B cell (primary cell): ENCODE results near the gene KAT2A. TPM values are rescaled to one million over a fixed set of nuclear protein-coding genes. Genes with fewer than 3 reads are reported as not detected.

ENCODE experiments used
- ATAC-seq: fragments of 200-7000 bp; cut with Tn5 transposase; one replicate; pipeline ENCODE4 v1.10.0; 2021; ENCODE audit warnings: low read depth, mild to moderate bottlenecking, moderate number of reproducible peaks, moderate library complexity
- CTCF ChIA-PET: fragments of 350-600 bp; sonication (Branson Sonifier 250); formaldehyde crosslinking; loops from one replicate; lab custom pipeline; 2021; ENCODE audit warnings: antibody characterized with exemption, inconsistent platforms; lab: Charles Lee
- POLR2A ChIA-PET: fragments of 350-600 bp; sonication (Branson Sonifier 250); formaldehyde crosslinking; loops from one replicate; lab custom pipeline; 2021; ENCODE audit warnings: antibody characterized with exemption; lab: Charles Lee
- DNase-seq: peaks from one replicate; pipeline ENCODE4 v3.0.0; 2013
- H2AFZ ChIP-seq: 2 replicates; pipeline ENCODE4 v1.6.1; 2012; ENCODE audit warnings: mild to moderate bottlenecking, low read depth, low read length; ENCODE audit not compliant: insufficient read depth, poor library complexity, severe bottlenecking
- H3K27ac ChIP-seq, 2 donors: 1 replicate in 1 of 2; 2 replicates in 1 of 2; pipeline ENCODE4 v1.5.1; 2012 to 2013; ENCODE audit warnings: low read length in 2 of 2, mild to moderate bottlenecking in 2 of 2, moderate library complexity in 1 of 2
- H3K27me3 ChIP-seq, 4 experiments: fragments of 200-600 bp in 1 of 4; sonication (generic) in 1 of 4; replicated peaks in 1 of 4; 1 replicate in 2 of 4; 2 replicates in 2 of 4; pipeline versions ENCODE4 v1.6.1 to v1.7.0; 2013 to 2016; ENCODE audit warnings: low read length in 3 of 4, mild to moderate bottlenecking in 2 of 4, mixed read lengths in 1 of 4, moderate library complexity in 1 of 4; ENCODE audit not compliant: insufficient read depth in 4 of 4, control insufficient read depth in 3 of 4; ENCODE audit errors: control extremely low read depth in 1 of 4
- H3K36me3 ChIP-seq, 2 experiments: replicated peaks in 1 of 2; 1 replicate in 1 of 2; 2 replicates in 1 of 2; pipeline versions ENCODE4 v1.6.1 to v1.7.1; 2013; ENCODE audit warnings: low read length in 1 of 2; ENCODE audit not compliant: insufficient read depth in 2 of 2, control insufficient read depth in 1 of 2; ENCODE audit errors: control extremely low read depth in 1 of 2, extremely low read depth in 1 of 2
- H3K4me1 ChIP-seq, 2 donors: fragments of 200-600 bp in 1 of 2; sonication (generic) in 1 of 2; 1 replicate in 1 of 2; 2 replicates in 1 of 2; pipeline versions ENCODE4 v1.5.1 to v1.6.1; 2013 to 2017; ENCODE audit warnings: low read length in 2 of 2; ENCODE audit not compliant: control insufficient read depth in 2 of 2, insufficient read depth in 2 of 2
- H3K4me2 ChIP-seq: replicated peaks from 2 replicates; pipeline ENCODE3; 2012; ENCODE audit warnings: mild to moderate bottlenecking, low read depth, low read length; ENCODE audit not compliant: poor library complexity, severe bottlenecking
- H3K4me3 ChIP-seq, 5 experiments: fragments of 200-600 bp in 1 of 5; sonication (generic) in 1 of 5; 1 replicate in 3 of 5; 2 replicates in 2 of 5; pipeline versions ENCODE4 v1.5.1 to v1.7.0; 2011 to 2016; ENCODE audit warnings: low read length in 4 of 5, mild to moderate bottlenecking in 4 of 5, low read depth in 2 of 5, control low read depth in 1 of 5, moderate library complexity in 1 of 5; ENCODE audit not compliant: insufficient read depth in 1 of 5; ENCODE audit errors: control extremely low read depth in 1 of 5, extremely low read depth in 1 of 5
- H3K79me2 ChIP-seq: fragments of 200-600 bp; sonication (generic); one replicate; pipeline ENCODE4 v1.6.0; 2016; ENCODE audit warnings: low read length; ENCODE audit not compliant: control insufficient read depth, insufficient read depth
- H3K9ac ChIP-seq: fragments of 200-600 bp; sonication (generic); 2 replicates; pipeline ENCODE4 v1.6.1; 2017; ENCODE audit warnings: mild to moderate bottlenecking, low read length, moderate library complexity
- H3K9me3 ChIP-seq, 3 donors: one replicate each; pipeline versions ENCODE4 v1.6.1 to v1.7.1; 2013; ENCODE audit warnings: low read length in 2 of 3; ENCODE audit not compliant: control insufficient read depth in 2 of 3, insufficient read depth in 1 of 3; ENCODE audit errors: control extremely low read depth in 1 of 3
- H4K20me1 ChIP-seq: 2 replicates; pipeline ENCODE4 v1.6.0; 2012; ENCODE audit warnings: mild to moderate bottlenecking, low read length; ENCODE audit not compliant: insufficient read depth, control insufficient read depth, poor library complexity, severe bottlenecking
- H3K27ac Mint-ChIP-seq: one replicate; pipeline ENCODE4 v1.8.0; 2021; ENCODE audit warnings: mixed read lengths
- H3K27me3 Mint-ChIP-seq: one replicate; pipeline ENCODE4 v1.8.0; 2021; ENCODE audit warnings: mixed read lengths
- H3K4me1 Mint-ChIP-seq: one replicate; pipeline ENCODE4 v1.8.0; 2021; ENCODE audit warnings: mixed read lengths
- H3K4me3 Mint-ChIP-seq: one replicate; pipeline ENCODE4 v1.8.0; 2021; ENCODE audit warnings: mixed read lengths
- H3K9me3 Mint-ChIP-seq: one replicate; pipeline ENCODE4 v1.8.0; 2022; ENCODE audit warnings: mixed read lengths; ENCODE audit not compliant: insufficient read depth
- CTCF ChIP-seq: fragments of 200-600 bp; IDR thresholded peaks from one replicate; pipeline ENCODE4 v1.8.0; 2022; ENCODE audit warnings: antibody characterized with exemption, mild to moderate bottlenecking
- EZH2 ChIP-seq: IDR thresholded peaks from 2 replicates; pipeline ENCODE4 v1.6.1; 2012; ENCODE audit warnings: borderline replicate concordance, low read depth, mild to moderate bottlenecking, moderate library complexity, low read length; ENCODE audit not compliant: insufficient read depth, poor library complexity, severe bottlenecking
- WGBS: methylation state at CpG from one replicate; pipeline ENCODE4 v1.1.5; 2013; ENCODE audit warnings: missing lambda C conversion rate; ENCODE audit not compliant: insufficient coverage; 5-methylcytosine and 5-hydroxymethylcytosine counted together
- intact Hi-C: fragments of 100-400 bp; cut with micrococcal nuclease; formaldehyde crosslinking; loops from one replicate; pipeline ENCODE4 v1.10.0; 2022
- polyA plus RNA-seq: library from polyadenylated mRNA; depleted of rRNA; stranded (reverse); fragments of >200 nt; gene quantifications from 2 replicates; pipeline ENCODE4 v1.2.3, GENCODE V29; 2012
- total RNA-seq, 2 donors: library from RNA; stranded (reverse); fragments of 120-200 nt in 1 of 2; gene quantifications; 1 replicate in 1 of 2; 2 replicates in 1 of 2; pipeline versions ENCODE4 v1.2.3 to v1.2.4, GENCODE V29; 2013 to 2022

KAT2A gene
- total and polyA plus RNA-seq, 2 donors (not counting 1 experiment from before 2014, with no cell fraction given) = 66.3 to 155 TPM

- intact Hi-C loops = loop anchor here (2.0 to 10.0 kb wide), 2 partner anchors 67 to 271 kb away; partner anchors contain the start of genes KCNH4 and STAT3
- H3K4me1 ChIP-seq = peaks cover 35 to 49% of the 10 kb centered on the region in 2 donors
- H3K36me3 ChIP-seq = peaks cover 0 to 38% of the 10 kb centered on the region in 2 experiments
- POLR2A ChIA-PET = interaction anchor here (0.7 to 1.9 kb wide), 6 partner anchors 8 to 417 kb away, joined by 3 to 25 read pairs (median 6); partner anchors contain the start of genes CNP, DNAJC7 and KAT2A
- 96% methylated on average over 27 of the region's 28 CpGs for WGBS
- H3K9me3 Mint-ChIP-seq = no peaks in the 10 kb centered on the region
- H3K9me3 ChIP-seq = no peaks in the 10 kb centered on the region
- H3K9ac ChIP-seq = no peak overlapping the region
- peak overlapping the region; percentile 85 to 88 for H3K27ac ChIP-seq
- ATAC-seq (no peak), DNase-seq (peak; percentile 15)
- H3K27me3 Mint-ChIP-seq = no peaks in the 10 kb centered on the region
- CTCF ChIA-PET = interaction anchor here (0.6 to 6.9 kb wide), 15 partner anchors 19 to 150 kb away, joined by 3 to 115 read pairs (median 4); partner anchors contain the start of genes CNP, DNAJC7 and NKIRAS2
- peaks cover 51% of the 10 kb centered on the region for H3K4me1 Mint-ChIP-seq
- no peak for TF ChIP-seq EZH2
- TF ChIP-seq CTCF = no peak
- H4K20me1 ChIP-seq = no peaks in the 10 kb centered on the region
- peak overlapping the region; percentile 73 for H3K27ac Mint-ChIP-seq
- no peak overlapping the region for H3K4me3 ChIP-seq
- H3K79me2 ChIP-seq = peaks cover 14% of the 10 kb centered on the region
- H3K27me3 ChIP-seq = no peaks in the 10 kb centered on the region
- no peak overlapping the region for H2AFZ ChIP-seq
- H3K4me3 Mint-ChIP-seq = no peak overlapping the region
- H3K4me2 ChIP-seq = peak overlapping the region; percentile 92
Measured at GRCh38 chr17:42113293-42114069, 7.7 kb downstream of the KAT2A start.
